GM18867 (cell line): ENCODE measurements around the gene ZCCHC8.
"Not testable (repeated sequence)": the region's sequence is repeated elsewhere in the genome, so short reads cannot be mapped to it uniquely, and the experiment has no call there.

Experiments used
- ATAC-seq: cut with Tn5 transposase; IDR thresholded peaks from one replicate; pipeline ENCODE4 v1.9.1; 2021; ENCODE audit warnings: mild to moderate bottlenecking, moderate library complexity; ENCODE audit not compliant: unreplicated experiment

Gene ZCCHC8

DNA sequence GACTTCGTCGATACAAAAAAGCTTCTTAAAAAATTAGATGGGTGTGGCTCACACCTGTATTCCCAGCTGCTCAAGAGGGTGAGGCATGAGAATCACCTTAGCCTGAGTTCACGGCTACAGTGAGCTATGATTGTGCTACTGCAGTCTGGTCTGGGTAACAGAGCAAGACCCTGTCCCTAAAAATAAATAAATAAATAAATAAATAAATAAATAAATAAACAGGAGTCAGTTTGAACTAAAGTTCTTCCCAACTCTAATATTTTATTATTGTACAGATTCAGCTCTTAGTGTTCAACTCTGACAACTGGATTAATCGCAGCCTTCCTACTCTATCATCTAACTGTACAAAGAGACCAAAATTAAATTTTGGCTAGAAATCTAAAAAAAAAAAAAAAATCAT, 65.5 kb downstream of the ZCCHC8 start:
- ATAC-seq: no peak

DNA sequence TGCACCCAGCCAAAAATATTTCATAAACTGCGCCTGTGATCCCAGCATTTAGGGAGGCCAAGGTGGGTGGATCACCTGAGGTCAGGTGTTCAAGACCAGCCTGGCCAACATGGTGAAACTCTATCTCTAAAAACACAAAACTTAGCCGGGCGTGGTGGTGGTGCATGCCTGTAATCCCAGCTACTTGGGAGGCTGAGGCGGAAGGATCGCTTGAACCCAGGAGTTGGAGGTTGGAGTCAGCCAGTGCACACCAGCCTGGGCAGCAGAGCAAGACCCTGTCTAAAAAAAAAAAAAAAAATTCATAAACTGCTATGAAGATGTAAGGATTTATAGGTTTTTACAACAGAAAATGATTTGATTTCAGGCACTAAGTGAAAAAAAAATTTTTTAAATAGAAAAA, 71.7 kb downstream of the ZCCHC8 start:
- ATAC-seq: not testable (repeated sequence)

DNA sequence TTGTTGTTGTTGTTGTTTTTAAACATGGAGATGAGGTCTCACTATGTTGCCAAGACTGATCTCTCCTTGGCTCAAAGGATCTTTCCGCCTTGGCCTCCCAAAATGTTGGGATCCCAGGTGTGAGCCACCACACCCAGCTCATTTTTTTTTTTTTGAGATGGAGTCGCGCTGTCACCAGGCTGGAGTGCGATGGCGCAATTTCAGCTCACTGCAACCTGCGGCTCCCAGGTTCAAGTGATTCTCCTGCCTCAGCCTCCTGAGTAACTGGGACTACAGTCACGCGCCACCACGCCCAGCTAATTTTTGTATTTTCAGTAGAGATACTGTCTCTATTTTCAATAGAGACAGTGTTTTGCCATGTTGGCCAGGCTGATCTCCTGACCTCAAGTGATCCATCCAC, 73.3 kb downstream of the ZCCHC8 start:
- no peak for ATAC-seq

DNA sequence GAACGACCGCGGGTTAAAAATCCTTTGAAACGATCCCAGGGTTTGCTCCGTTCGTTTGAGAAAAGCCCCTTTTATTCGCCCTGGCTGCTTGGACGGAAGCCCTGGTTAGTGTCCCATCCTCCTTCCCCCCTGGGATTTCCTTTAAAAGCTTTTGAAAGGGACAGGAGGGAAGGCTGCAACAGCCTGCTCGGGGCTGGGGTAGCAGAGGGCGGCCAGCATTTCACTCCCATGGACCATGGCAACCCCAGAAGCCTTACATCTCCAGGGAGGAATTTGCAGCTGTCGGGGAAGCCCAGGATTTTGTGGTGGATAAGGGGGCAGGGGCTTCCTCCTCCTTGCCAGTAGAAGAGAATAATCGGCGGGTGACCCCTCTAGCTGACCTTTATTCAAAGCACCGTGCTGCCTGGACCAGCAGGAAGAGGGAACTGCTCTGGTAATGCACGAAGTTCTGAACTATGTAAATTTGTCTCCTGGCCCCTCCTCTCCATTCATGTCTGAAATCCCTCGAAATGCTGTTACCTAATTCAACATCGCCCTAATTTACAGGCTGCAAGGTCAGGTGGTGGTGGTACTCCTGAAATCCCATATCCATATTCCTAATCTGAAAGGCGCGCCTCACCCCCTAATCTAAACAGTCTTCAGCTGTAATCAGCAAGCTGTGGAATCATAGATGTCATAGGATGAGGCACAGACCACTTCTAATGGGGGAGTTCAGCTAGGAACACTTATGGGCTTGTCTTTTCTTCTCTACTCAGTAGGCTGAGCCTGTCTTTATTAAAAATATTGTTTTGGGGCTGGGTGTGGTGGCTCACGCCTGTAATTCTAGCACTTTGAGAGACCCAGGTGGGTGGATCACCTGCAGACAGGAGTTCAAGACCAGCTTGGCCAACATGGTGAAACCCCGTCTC, 77.2 kb downstream of the ZCCHC8 start:
- ATAC-seq: no peak

DNA sequence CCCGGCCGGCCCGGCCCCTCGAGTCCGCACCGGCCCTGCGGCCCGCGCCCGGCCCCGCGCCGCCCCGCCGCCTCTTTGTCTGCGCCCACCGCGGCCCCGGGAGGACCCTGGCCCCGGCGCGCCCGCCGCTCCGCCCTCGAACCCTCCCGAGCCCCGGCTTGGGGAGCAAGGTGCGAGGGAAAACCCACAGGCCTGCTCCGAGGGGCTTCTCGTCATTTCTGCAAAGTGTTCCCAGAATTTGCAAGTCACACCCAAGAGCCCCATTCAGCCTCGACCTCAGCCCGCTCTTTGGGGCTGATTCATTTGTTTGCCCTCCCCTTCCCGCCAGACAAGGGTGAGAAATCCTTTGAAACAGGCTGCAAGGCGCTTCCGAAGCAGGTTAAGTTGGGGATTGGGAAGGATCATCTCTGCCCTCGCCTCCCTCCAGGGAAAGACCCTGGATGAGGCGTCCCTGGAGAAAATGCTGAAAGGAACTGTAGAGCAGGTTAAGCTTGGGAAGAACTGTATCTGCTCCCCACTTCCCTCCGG, 77.9 kb downstream of the ZCCHC8 start:
- ATAC-seq: no peak

DNA sequence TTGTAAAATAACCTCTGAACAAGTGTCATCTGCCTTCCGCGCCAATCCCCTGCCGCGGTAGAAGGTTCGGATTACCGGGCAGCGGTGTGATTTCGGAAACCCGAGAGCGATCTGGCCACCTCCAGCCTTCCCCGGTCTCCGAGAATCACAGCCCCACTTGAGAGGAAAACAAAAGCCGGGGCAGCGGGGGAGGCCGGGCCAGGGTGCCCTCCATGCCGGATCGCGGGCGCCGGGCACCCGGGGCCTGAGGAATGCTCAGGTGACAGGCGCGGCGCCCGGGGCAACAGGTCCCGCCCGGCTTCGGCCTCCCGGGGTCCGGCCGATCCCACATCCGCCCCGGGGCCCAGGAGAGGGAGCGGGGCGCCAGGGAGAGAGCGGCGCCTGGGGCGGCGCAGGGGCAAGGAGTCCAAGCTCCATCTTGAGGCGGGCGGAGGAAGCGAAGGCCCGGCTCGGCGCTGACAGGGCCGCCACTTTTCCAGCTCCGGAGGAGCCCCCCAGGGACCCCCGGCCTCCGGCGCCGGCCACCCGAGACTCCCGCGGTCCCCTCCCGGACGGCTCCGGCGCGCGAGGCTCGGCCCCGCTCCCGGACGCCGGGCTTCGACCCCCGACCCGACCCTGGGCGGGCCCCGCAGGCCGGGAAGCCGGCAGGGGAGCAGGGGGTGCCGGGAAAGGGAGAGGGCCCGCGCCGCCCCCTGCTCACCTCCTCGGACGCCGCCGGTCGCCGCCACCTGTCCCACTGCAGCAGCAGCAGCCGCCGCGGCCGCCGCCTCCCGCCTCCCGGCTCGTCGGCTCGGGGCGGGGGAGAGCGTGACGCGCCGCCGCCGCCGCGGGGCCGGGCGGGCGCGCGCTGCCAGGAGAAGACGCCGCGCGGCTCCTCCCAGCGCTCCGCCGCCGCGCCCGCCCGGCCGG, 78.7 kb downstream of the ZCCHC8 start, which contains the start of gene CLIP1:
Gene CLIP1, minus strand, starts transcription at position 849 of the 909 bp plus-strand sequence. CDS start 42,217 bp downstream, outside the sequence.
- peak; percentile 70 for ATAC-seq
